ENCODE measurements around the gene MAP3K8.

DNA sequence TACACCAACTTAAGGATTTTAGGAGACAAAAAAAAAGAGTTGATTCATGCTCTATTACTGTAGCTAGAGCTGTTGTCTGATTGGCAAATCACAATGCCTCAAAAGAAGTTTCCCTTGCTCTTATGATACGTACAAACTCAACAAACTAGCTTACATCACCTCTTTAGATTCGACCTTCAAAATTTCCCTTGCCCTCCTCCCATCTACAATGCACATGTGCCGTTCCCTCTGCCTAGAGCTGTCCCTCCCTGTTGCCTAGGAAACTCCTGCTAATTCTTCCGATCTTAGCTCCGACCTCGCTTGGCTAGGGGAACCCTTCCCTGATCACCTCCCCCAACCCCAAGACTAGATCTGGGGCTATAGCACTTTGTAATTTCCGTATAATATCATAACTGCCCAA lies 55.4 kb downstream of the MAP3K8 start:
- TF ChIP-seq RARB (CRISPR knock-in tag; IDR thresholded peaks at IDR 0.05): no peak
- TF ChIP-seq ZFP3 (CRISPR knock-in tag; IDR thresholded peaks at IDR 0.05): no peak
- no peak for TF ChIP-seq ZNF70 (CRISPR knock-in tag; IDR thresholded peaks at IDR 0.05)
- TF ChIP-seq OSR1 (CRISPR knock-in tag; IDR thresholded peaks at IDR 0.05): no peak
- no peak for TF ChIP-seq ZFP30 (CRISPR knock-in tag; IDR thresholded peaks at IDR 0.05)
- TF ChIP-seq, protein P1, sequence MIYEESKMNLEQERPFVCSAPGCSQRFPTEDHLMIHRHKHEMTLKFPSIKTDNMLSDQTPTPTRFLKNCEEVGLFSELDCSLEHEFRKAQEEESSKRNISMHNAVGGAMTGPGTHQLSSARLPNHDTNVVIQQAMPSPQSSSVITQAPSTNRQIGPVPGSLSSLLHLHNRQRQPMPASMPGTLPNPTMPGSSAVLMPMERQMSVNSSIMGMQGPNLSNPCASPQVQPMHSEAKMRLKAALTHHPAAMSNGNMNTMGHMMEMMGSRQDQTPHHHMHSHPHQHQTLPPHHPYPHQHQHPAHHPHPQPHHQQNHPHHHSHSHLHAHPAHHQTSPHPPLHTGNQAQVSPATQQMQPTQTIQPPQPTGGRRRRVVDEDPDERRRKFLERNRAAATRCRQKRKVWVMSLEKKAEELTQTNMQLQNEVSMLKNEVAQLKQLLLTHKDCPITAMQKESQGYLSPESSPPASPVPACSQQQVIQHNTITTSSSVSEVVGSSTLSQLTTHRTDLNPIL (CRISPR knock-in tag; IDR thresholded peaks at IDR 0.05; ENCODE audit: low read depth): no peak
- TF ChIP-seq TCF4 (CRISPR knock-in tag; IDR thresholded peaks at IDR 0.05; ENCODE audit: borderline replicate concordance): no peak
- no peak for TF ChIP-seq ESRRG (CRISPR knock-in tag; IDR thresholded peaks at IDR 0.05)
- TF ChIP-seq, protein P2, sequence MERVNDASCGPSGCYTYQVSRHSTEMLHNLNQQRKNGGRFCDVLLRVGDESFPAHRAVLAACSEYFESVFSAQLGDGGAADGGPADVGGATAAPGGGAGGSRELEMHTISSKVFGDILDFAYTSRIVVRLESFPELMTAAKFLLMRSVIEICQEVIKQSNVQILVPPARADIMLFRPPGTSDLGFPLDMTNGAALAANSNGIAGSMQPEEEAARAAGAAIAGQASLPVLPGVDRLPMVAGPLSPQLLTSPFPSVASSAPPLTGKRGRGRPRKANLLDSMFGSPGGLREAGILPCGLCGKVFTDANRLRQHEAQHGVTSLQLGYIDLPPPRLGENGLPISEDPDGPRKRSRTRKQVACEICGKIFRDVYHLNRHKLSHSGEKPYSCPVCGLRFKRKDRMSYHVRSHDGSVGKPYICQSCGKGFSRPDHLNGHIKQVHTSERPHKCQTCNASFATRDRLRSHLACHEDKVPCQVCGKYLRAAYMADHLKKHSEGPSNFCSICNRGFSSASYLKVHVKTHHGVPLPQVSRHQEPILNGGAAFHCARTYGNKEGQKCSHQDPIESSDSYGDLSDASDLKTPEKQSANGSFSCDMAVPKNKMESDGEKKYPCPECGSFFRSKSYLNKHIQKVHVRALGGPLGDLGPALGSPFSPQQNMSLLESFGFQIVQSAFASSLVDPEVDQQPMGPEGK (CRISPR knock-in tag; IDR thresholded peaks at IDR 0.05; ENCODE audit: borderline replicate concordance): no peak
- no peak for TF ChIP-seq ARNTL (CRISPR knock-in tag; IDR thresholded peaks at IDR 0.05; ENCODE audit: borderline replicate concordance, low read depth)

Data from SK-N-SH treated with all-trans-retinoic acid at 6 μM for 48 hours (cell line).